Ectodermal cell (in vitro differentiated cells): Measurements from ENCODE around the gene AP3D1.

Experiments used
- H3K27ac ChIP-seq: 2 replicates; pipeline ENCODE4 v1.7.0; 2013; ENCODE audit warnings: mild to moderate bottlenecking, low read depth, low read length; ENCODE audit not compliant: insufficient read depth, poor library complexity, severe bottlenecking
- H3K27me3 ChIP-seq: 2 replicates; pipeline ENCODE4 v1.7.0; 2013; ENCODE audit warnings: mild to moderate bottlenecking, low read length; ENCODE audit not compliant: insufficient read depth, control insufficient read depth, poor library complexity, severe bottlenecking
- H3K36me3 ChIP-seq: one replicate; pipeline ENCODE4 v1.7.0; 2013; ENCODE audit warnings: low read length; ENCODE audit not compliant: control insufficient read depth, insufficient read depth
- H3K4me1 ChIP-seq: one replicate; pipeline ENCODE4 v1.7.0; 2013; ENCODE audit warnings: low read length; ENCODE audit not compliant: control insufficient read depth, insufficient read depth
- H3K4me3 ChIP-seq: 2 replicates; pipeline ENCODE4 v1.7.0; 2013; ENCODE audit warnings: low read depth, low read length, control low read depth; ENCODE audit not compliant: insufficient read depth
- H3K9me3 ChIP-seq: 2 replicates; pipeline ENCODE4 v1.7.0; 2013; ENCODE audit warnings: mild to moderate bottlenecking, low read length, moderate library complexity; ENCODE audit not compliant: control insufficient read depth
- WGBS, 2 experiments: methylation state at CpG; one replicate each; pipeline ENCODE4 v1.1.7; 2013; ENCODE audit warnings: missing lambda C conversion rate in 2 of 2; 5-methylcytosine and 5-hydroxymethylcytosine counted together

Gene AP3D1

GRCh38 chr19:2154587-2155075, 3.3 kb upstream of the AP3D1 start:
- Histone ChIP-seq H3K9me3 (no peaks in the 10 kb centered on the region), H3K4me3 (no peak overlapping the region), H3K36me3 (no peaks in the 10 kb centered on the region), H3K27ac (no peak overlapping the region), H3K27me3 (no peaks in the 10 kb centered on the region), H3K4me1 (peaks cover 9% of the 10 kb centered on the region)
- 85 to 91% methylated on average over 10 of the region's 10 CpGs for WGBS, 2 experiments

GRCh38 chr19:2150794-2151338, 500 bp downstream of the AP3D1 start:
- no peaks in the 10 kb centered on the region for H3K9me3 ChIP-seq
- H3K4me3 ChIP-seq, result peak overlapping the region; percentile 97
- 0 to 1% methylated on average over 36 of the region's 36 CpGs for WGBS, 2 experiments
- no peaks in the 10 kb centered on the region for H3K36me3 ChIP-seq
- H3K27ac ChIP-seq, result no peak overlapping the region
- no peaks in the 10 kb centered on the region for H3K27me3 ChIP-seq
- H3K4me1 ChIP-seq, result peaks cover 16% of the 10 kb centered on the region

- no peak overlapping the region for H3K27ac ChIP-seq
- peak overlapping the region; percentile 97 for H3K4me3 ChIP-seq
- no peaks in the 10 kb centered on the region for H3K36me3 ChIP-seq
- WGBS, 2 experiments, result 32% methylated on average over 30 of the region's 30 CpGs
- H3K4me1 ChIP-seq, result peaks cover 16% of the 10 kb centered on the region
- H3K27me3 ChIP-seq, result no peaks in the 10 kb centered on the region
- no peaks in the 10 kb centered on the region for H3K9me3 ChIP-seq
Observed at GRCh38 chr19:2149980-2150793, 1.2 kb downstream of the AP3D1 start.

GRCh38 chr19:2148482-2149135, 2.8 kb downstream of the AP3D1 start:
- H3K27ac ChIP-seq, result no peak overlapping the region
- H3K4me1 ChIP-seq, result peaks cover 16% of the 10 kb centered on the region
- WGBS, 2 experiments, result 94 to 95% methylated on average over 16 of the region's 16 CpGs
- H3K36me3 ChIP-seq, result no peaks in the 10 kb centered on the region
- H3K4me3 ChIP-seq, result no peak overlapping the region
- H3K27me3 ChIP-seq, result no peaks in the 10 kb centered on the region
- H3K9me3 ChIP-seq, result no peaks in the 10 kb centered on the region

- Histone ChIP-seq H3K4me1 (peaks cover 16% of the 10 kb centered on the region), H3K4me3 (no peak overlapping the region), H3K27ac (no peak overlapping the region), H3K27me3 (no peaks in the 10 kb centered on the region), H3K36me3 (no peaks in the 10 kb centered on the region), H3K9me3 (no peaks in the 10 kb centered on the region)
- WGBS, 2 experiments, result 84 to 85% methylated on average over 16 of the region's 16 CpGs
Observed at GRCh38 chr19:2145831-2146241, 5.5 kb downstream of the AP3D1 start.

GRCh38 chr19:2144190-2144589, 7.2 kb downstream of the AP3D1 start:
- Histone ChIP-seq H3K27me3 (no peaks in the 10 kb centered on the region), H3K9me3 (no peaks in the 10 kb centered on the region), H3K27ac (no peak overlapping the region), H3K4me1 (peaks cover 4% of the 10 kb centered on the region), H3K4me3 (no peak overlapping the region), H3K36me3 (no peaks in the 10 kb centered on the region)
- 93 to 96% methylated on average over 15 of the region's 15 CpGs for WGBS, 2 experiments

- Histone ChIP-seq H3K4me3 (no peak overlapping the region), H3K9me3 (no peaks in the 10 kb centered on the region), H3K4me1 (peaks cover 4% of the 10 kb centered on the region), H3K27ac (no peak overlapping the region), H3K36me3 (no peaks in the 10 kb centered on the region), H3K27me3 (no peaks in the 10 kb centered on the region)
- 95 to 96% methylated on average over 15 of the region's 15 CpGs for WGBS, 2 experiments
Observed at GRCh38 chr19:2142173-2142829, 9.1 kb downstream of the AP3D1 start.

GRCh38 chr19:2140138-2140569, 11.2 kb downstream of the AP3D1 start:
- whole genome bisulfite sequencing, 2 experiments, result 91 to 93% methylated on average over 14 of the region's 14 CpGs

GRCh38 chr19:2139385-2140137, 11.8 kb downstream of the AP3D1 start:
- Histone ChIP-seq H3K9me3 (no peaks in the 10 kb centered on the region), H3K4me1 (no peaks in the 10 kb centered on the region), H3K27me3 (no peaks in the 10 kb centered on the region), H3K27ac (no peak overlapping the region), H3K36me3 (no peaks in the 10 kb centered on the region), H3K4me3 (no peak overlapping the region)
- 95% methylated on average over 20 to 21 of the region's 22 CpGs for WGBS, 2 experiments

More at GRCh38 chr19:2140138-2140569, 11.2 kb downstream of the AP3D1 start:
- Histone ChIP-seq H3K4me1 (no peaks in the 10 kb centered on the region), H3K4me3 (no peak overlapping the region), H3K36me3 (no peaks in the 10 kb centered on the region), H3K27me3 (no peaks in the 10 kb centered on the region), H3K9me3 (no peaks in the 10 kb centered on the region), H3K27ac (no peak overlapping the region)
